H1 (cell line): Measurements from ENCODE around the gene ASH1L. TPM values are rescaled to one million over a fixed set of nuclear protein-coding genes. Genes with fewer than 3 reads are reported as not detected.

Source experiments
- BRCA1 ChIP-seq: IDR thresholded peaks from 2 replicates; pipeline ENCODE4 v1.6.1; 2012; ENCODE audit warnings: low read depth, low read length, improper control_type of control experiment
- CBX5 ChIP-seq: fragments of 300-800, 300-1000 bp; sonication (generic); IDR thresholded peaks from 2 replicates; pipeline ENCODE4 v1.7.1; 2016; ENCODE audit warnings: antibody characterized with exemption, low read length, low read depth
- CEBPB ChIP-seq: IDR thresholded peaks from 2 replicates; pipeline ENCODE4 v1.6.1; 2012; ENCODE audit warnings: low read depth, low read length
- EGR1 ChIP-seq: IDR thresholded peaks from 2 replicates; pipeline ENCODE4 v1.6.1; 2011; ENCODE audit warnings: low read depth, low read length, borderline replicate concordance
- FOSL1 ChIP-seq: IDR thresholded peaks from 2 replicates; pipeline ENCODE4 v1.6.1; 2011; ENCODE audit warnings: mild to moderate bottlenecking, low read depth, low read length, moderate library complexity; ENCODE audit not compliant: insufficient read depth
- HDAC2 ChIP-seq, 2 experiments: fragments of 300-600 bp in 1 of 2; sonication (generic) in 1 of 2; IDR thresholded peaks; 2 replicates each; pipeline ENCODE4 v1.6.1; 2011 to 2012; ENCODE audit warnings: low read depth in 2 of 2, low read length in 2 of 2, mild to moderate bottlenecking in 2 of 2, moderate library complexity in 2 of 2, borderline replicate concordance in 1 of 2, inconsistent platforms in 1 of 2
- MAFK ChIP-seq: IDR thresholded peaks from 2 replicates; pipeline ENCODE4 v1.6.1; 2012; ENCODE audit warnings: low read depth, mild to moderate bottlenecking, improper control_type of control experiment, low read length
- NANOG ChIP-seq: IDR thresholded peaks from 2 replicates; pipeline ENCODE4 v1.6.1; 2011; ENCODE audit warnings: low read length, low read depth, mild to moderate bottlenecking, inconsistent platforms; ENCODE audit not compliant: insufficient read depth, poor library complexity, severe bottlenecking
- POLR2A ChIP-seq, 2 experiments: IDR thresholded peaks; 1 replicate in 1 of 2; 2 replicates in 1 of 2; pipeline ENCODE4 v1.6.1; 2011; ENCODE audit warnings: low read depth in 2 of 2, low read length in 2 of 2, mild to moderate bottlenecking in 2 of 2; ENCODE audit errors: control extremely low read depth in 1 of 2
- POLR2AphosphoS5 ChIP-seq: IDR thresholded peaks from 2 replicates; pipeline ENCODE4 v1.6.1; 2011; ENCODE audit warnings: low read depth, low read length
- RXRA ChIP-seq: IDR thresholded peaks from 2 replicates; pipeline ENCODE4 v1.6.1; 2011; ENCODE audit warnings: low read depth, mild to moderate bottlenecking, low read length, moderate library complexity; ENCODE audit not compliant: insufficient read depth
- SAP30 ChIP-seq: fragments of 300-600 bp; sonication (generic); IDR thresholded peaks from 2 replicates; pipeline ENCODE4 v1.7.1; 2012; ENCODE audit warnings: low read length, moderate library complexity, mild to moderate bottlenecking, inconsistent platforms; ENCODE audit not compliant: insufficient read depth, insufficient replicate concordance
- SIRT6 ChIP-seq: IDR thresholded peaks from one replicate; pipeline ENCODE4 v1.7.1; 2012; ENCODE audit warnings: low read length, inconsistent platforms
- SP2 ChIP-seq: IDR thresholded peaks from 2 replicates; pipeline ENCODE4 v1.6.1; 2012; ENCODE audit warnings: mild to moderate bottlenecking, low read length, inconsistent platforms
- TAF1 ChIP-seq: IDR thresholded peaks from 2 replicates; pipeline ENCODE4 v1.6.1; 2011; ENCODE audit warnings: mild to moderate bottlenecking, low read depth, low read length
- TAF7 ChIP-seq: optimal IDR thresholded peaks from 2 replicates; pipeline ENCODE3; 2011; ENCODE audit warnings: low read depth, mild to moderate bottlenecking, inconsistent platforms, low read length, moderate library complexity, borderline replicate concordance
- TCF12 ChIP-seq: IDR thresholded peaks from 2 replicates; pipeline ENCODE4 v1.6.1; 2011; ENCODE audit warnings: low read depth, mild to moderate bottlenecking, low read length
- TEAD4 ChIP-seq: IDR thresholded peaks from 2 replicates; pipeline ENCODE4 v1.6.1; 2012; ENCODE audit warnings: low read depth, low read length, inconsistent platforms, mixed read lengths
- ZNF274 ChIP-seq: IDR thresholded peaks from 2 replicates; pipeline ENCODE4 v1.7.0; 2012; ENCODE audit warnings: low read length, borderline replicate concordance; ENCODE audit errors: extremely low read depth
- polyA plus RNA-seq, 7 experiments: library from polyadenylated mRNA; depleted of rRNA in 3 of 7; stranded (reverse) in 5 of 7; unstranded in 2 of 7; fragments of >200 nt in 5 of 7; fragments of 200-250 nt in 2 of 7; gene quantifications; 1 replicate in 5 of 7; 2 replicates in 1 of 7; 4 replicates in 1 of 7; pipeline versions ENCODE4 v1.2.1 to v1.2.3, GENCODE V29; 2011 to 2013; ENCODE audit warnings: missing spikeins in 2 of 7, mixed read lengths in 2 of 7
- total RNA-seq: library from RNA; stranded (reverse); fragmentation: NEBNext Ultra II Directional; extraction: Animal tissue kit (Norgen Biotek cat#: 25700); gene quantifications from 2 replicates; pipeline ENCODE4 v1.2.1, GENCODE V29; 2021
- TF ChIP-seq, protein P1 (sequence below): IDR thresholded peaks from 2 replicates; pipeline ENCODE4 v1.6.1; 2012; ENCODE audit warnings: inconsistent platforms
- TF ChIP-seq, protein P2 (sequence below), 3 experiments: IDR thresholded peaks; 1 replicate in 2 of 3; 2 replicates in 1 of 3; pipeline versions ENCODE4 v1.5.1 to v1.6.1; 2011; ENCODE audit warnings: low read length in 3 of 3, mild to moderate bottlenecking in 3 of 3, inconsistent platforms in 2 of 3, low read depth in 1 of 3, moderate library complexity in 1 of 3; ENCODE audit not compliant: insufficient read depth in 1 of 3; ENCODE audit errors: control extremely low read depth in 1 of 3

Gene ASH1L
- total and polyA plus RNA-seq, 2 of the 8 experiments (the other 6 are each of a cell fraction or from before 2014, with no cell fraction given) = 7.5 to 27.6 TPM

DNA sequence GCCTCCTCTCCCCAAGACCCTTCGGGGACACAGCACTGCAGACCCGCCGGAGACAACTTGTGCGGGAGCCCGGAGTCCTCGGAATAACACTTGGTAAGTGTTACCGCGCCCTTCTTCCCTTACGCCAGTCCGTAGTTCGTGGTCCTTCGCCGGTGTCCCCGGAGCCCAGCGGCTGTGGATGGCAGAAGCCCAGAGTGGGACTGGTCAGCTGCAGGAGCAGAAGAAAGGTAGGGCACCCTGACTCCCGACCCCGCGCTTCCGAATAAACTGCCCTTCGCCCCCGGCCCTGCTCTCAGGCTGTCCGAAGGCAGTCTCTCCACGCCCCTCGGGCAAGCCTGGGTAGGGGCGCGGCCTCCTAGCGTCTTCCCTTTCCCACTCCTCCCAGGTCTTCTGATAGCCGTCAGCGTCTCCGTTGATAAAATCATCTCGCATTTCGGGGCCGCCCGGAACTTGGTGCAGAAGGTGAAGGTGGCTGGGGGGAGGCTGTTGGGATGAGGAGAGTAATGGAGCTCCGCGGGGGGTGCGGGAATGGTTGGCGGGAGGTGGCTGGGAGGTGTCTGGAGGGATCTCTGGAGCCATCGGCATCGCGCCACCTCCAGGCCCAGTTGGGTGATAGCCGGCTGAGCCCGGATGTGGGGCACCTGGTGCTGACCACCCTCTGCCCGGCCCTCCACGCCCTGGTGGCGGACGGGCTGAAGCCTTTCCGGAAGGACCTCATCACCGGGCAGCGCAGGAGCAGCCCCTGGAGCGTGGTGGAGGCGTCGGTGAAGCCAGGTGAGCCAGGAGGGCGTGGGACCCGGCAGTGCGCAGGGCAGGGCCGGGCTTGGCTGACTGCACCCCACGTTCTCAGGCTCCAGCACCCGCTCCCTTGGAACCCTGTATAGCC lies 237.6 kb downstream of the ASH1L start (continued):
- no peak; the same call in 1 of the 2 replicates for TF ChIP-seq TAF1
- TF ChIP-seq, protein P1, sequence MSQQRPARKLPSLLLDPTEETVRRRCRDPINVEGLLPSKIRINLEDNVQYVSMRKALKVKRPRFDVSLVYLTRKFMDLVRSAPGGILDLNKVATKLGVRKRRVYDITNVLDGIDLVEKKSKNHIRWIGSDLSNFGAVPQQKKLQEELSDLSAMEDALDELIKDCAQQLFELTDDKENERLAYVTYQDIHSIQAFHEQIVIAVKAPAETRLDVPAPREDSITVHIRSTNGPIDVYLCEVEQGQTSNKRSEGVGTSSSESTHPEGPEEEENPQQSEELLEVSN = 0 out of 2 replicates have a peak, but pooled peaks have one; percentile 11
- TF ChIP-seq TEAD4 = no peak
- TF ChIP-seq POLR2AphosphoS5 = no peak; the same call in 1 of the 2 replicates
- no peak for TF ChIP-seq RXRA
- peak; percentile 72 for TF ChIP-seq SAP30
- no peak for TF ChIP-seq HDAC2 (IDR thresholded peaks at IDR 0.05; ENCODE audit: borderline replicate concordance in 1 of 2, low read depth in 2 of 2, low read length in 2 of 2)
- TF ChIP-seq CBX5 = no peak
- no peak for TF ChIP-seq ZNF274
- TF ChIP-seq SIRT6 = no peak
- TF ChIP-seq BRCA1 = no peak
- no peak for TF ChIP-seq EGR1
- no peak for TF ChIP-seq POLR2A (IDR thresholded peaks at IDR 0.05; ENCODE audit: control extremely low read depth in 1 of 2, low read depth in 2 of 2, low read length in 2 of 2)
- TF ChIP-seq, protein P2, sequence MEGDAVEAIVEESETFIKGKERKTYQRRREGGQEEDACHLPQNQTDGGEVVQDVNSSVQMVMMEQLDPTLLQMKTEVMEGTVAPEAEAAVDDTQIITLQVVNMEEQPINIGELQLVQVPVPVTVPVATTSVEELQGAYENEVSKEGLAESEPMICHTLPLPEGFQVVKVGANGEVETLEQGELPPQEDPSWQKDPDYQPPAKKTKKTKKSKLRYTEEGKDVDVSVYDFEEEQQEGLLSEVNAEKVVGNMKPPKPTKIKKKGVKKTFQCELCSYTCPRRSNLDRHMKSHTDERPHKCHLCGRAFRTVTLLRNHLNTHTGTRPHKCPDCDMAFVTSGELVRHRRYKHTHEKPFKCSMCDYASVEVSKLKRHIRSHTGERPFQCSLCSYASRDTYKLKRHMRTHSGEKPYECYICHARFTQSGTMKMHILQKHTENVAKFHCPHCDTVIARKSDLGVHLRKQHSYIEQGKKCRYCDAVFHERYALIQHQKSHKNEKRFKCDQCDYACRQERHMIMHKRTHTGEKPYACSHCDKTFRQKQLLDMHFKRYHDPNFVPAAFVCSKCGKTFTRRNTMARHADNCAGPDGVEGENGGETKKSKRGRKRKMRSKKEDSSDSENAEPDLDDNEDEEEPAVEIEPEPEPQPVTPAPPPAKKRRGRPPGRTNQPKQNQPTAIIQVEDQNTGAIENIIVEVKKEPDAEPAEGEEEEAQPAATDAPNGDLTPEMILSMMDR (IDR thresholded peaks at IDR 0.05; ENCODE audit: control extremely low read depth in 1 of 3, insufficient read depth in 1 of 3, low read depth in 1 of 3, low read length in 3 of 3) = peak in 2 of 3 experiments; percentile 60 to 69; a peak in 3 of 4 replicates
- 0 out of 2 replicates have a peak, but pooled peaks have one; percentile 22 for TF ChIP-seq TCF12
- TF ChIP-seq MAFK = no peak
- TF ChIP-seq SP2 = no peak
- no peak for TF ChIP-seq FOSL1
- TF ChIP-seq NANOG = no peak
- no peak for TF ChIP-seq TAF7
- no peak for TF ChIP-seq CEBPB
